Naive B cell (primary cell): Measurements from ENCODE around the gene SLC13A4. TPM values are rescaled to one million over a fixed set of nuclear protein-coding genes. Genes with fewer than 3 reads are reported as not detected.

Experiments used
- ATAC-seq, 2 donors: fragments of 150-1000 bp; cut with Tn5 transposase; 2 replicates each; pipeline ENCODE4 v1.10.0; 2021; ENCODE audit warnings: low read depth in 2 of 2, mild to moderate bottlenecking in 2 of 2, moderate library complexity in 2 of 2
- DNase-seq: peaks from one replicate; pipeline ENCODE4 v3.0.0; 2022
- H3K27ac Mint-ChIP-seq, 6 donors: one replicate each; pipeline ENCODE4 v1.8.0; 2020 to 2022; ENCODE audit warnings: mild to moderate bottlenecking in 6 of 6, mixed read lengths in 6 of 6, moderate library complexity in 5 of 6, inconsistent platforms in 2 of 6
- H3K27me3 Mint-ChIP-seq, 3 donors: one replicate each; pipeline ENCODE4 v1.8.0; 2021 to 2022; ENCODE audit warnings: mixed read lengths in 3 of 3, mild to moderate bottlenecking in 1 of 3
- H3K36me3 Mint-ChIP-seq, 2 donors: one replicate each; pipeline ENCODE4 v1.8.0; 2020 to 2022; ENCODE audit warnings: mixed read lengths in 2 of 2, inconsistent platforms in 1 of 2, mild to moderate bottlenecking in 1 of 2
- H3K4me1 Mint-ChIP-seq, 3 donors: one replicate each; pipeline ENCODE4 v1.8.0; 2020 to 2022; ENCODE audit warnings: mixed read lengths in 3 of 3, inconsistent platforms in 1 of 3, mild to moderate bottlenecking in 1 of 3, moderate library complexity in 1 of 3
- H3K4me3 Mint-ChIP-seq, 8 donors: one replicate each; pipeline ENCODE4 v1.8.0; 2020 to 2022; ENCODE audit warnings: mild to moderate bottlenecking in 8 of 8, mixed read lengths in 8 of 8, moderate library complexity in 8 of 8, inconsistent platforms in 2 of 8
- H3K9me3 Mint-ChIP-seq, 7 donors: one replicate each; pipeline ENCODE4 v1.8.0; 2020 to 2022; ENCODE audit warnings: mixed read lengths in 7 of 7, mild to moderate bottlenecking in 5 of 7, inconsistent platforms in 2 of 7, moderate library complexity in 1 of 7
- polyA plus RNA-seq, 6 donors: library from polyadenylated mRNA; unstranded; fragments of 300-500 nt; fragmentation: Illumina TruSeq; gene quantifications; one replicate each; pipeline ENCODE4 v1.2.3, GENCODE V29; 2021; ENCODE audit warnings: low read depth in 6 of 6

The SLC13A4 gene
- polyA plus RNA-seq, 6 donors from 2014 or later, result 0.05 to 0.43 (median 0.24) TPM; not detected in 3

GRCh38 chr7:135721198-135721820 lies 6.7 kb downstream of the SLC13A4 start:
- ATAC-seq, result no peak
- Mint-ChIP-seq H3K36me3 (no peaks in the 10 kb centered on the region), H3K4me3 (peak overlapping the region in 1 of 8 donors; percentile 32), H3K9me3 (no peaks in the 10 kb centered on the region), H3K27me3 (peaks cover 36 to 40% (median 37%) of the 10 kb centered on the region in 3 donors), H3K27ac (no peak overlapping the region), H3K4me1 (peaks cover 0 to 4% (median 3%) of the 10 kb centered on the region in 3 donors)
- no peak for DNase-seq

GRCh38 chr7:135719688-135720087 lies 8.3 kb downstream of the SLC13A4 start:
- no peaks in the 10 kb centered on the region for H3K9me3 Mint-ChIP-seq
- H3K36me3 Mint-ChIP-seq, result no peaks in the 10 kb centered on the region
- no peak for DNase-seq
- H3K27ac Mint-ChIP-seq, result no peak overlapping the region
- ATAC-seq, result no peak
- H3K4me1 Mint-ChIP-seq, result peaks cover 0 to 4% (median 3%) of the 10 kb centered on the region in 3 donors
- H3K4me3 Mint-ChIP-seq, result no peak overlapping the region
- peaks cover 30 to 40% (median 36%) of the 10 kb centered on the region in 3 donors for H3K27me3 Mint-ChIP-seq

- Mint-ChIP-seq H3K9me3 (no peaks in the 10 kb centered on the region), H3K4me3 (no peak overlapping the region), H3K27me3 (peaks cover 27 to 36% (median 36%) of the 10 kb centered on the region in 3 donors), H3K36me3 (no peaks in the 10 kb centered on the region), H3K27ac (no peak overlapping the region), H3K4me1 (peaks cover 0 to 4% (median 3%) of the 10 kb centered on the region in 3 donors)
- DNase-seq (no peak), ATAC-seq (no peak)
These were observed 9.1 kb downstream of the SLC13A4 start for GRCh38 chr7:135718794-135719437.

GRCh38 chr7:135718219-135718618 lies 9.8 kb downstream of the SLC13A4 start:
- DNase-seq, result no peak
- Mint-ChIP-seq H3K36me3 (no peaks in the 10 kb centered on the region), H3K4me1 (peaks cover 0 to 4% (median 3%) of the 10 kb centered on the region in 3 donors), H3K9me3 (no peaks in the 10 kb centered on the region), H3K4me3 (no peak overlapping the region), H3K27me3 (peaks cover 22 to 36% (median 29%) of the 10 kb centered on the region in 3 donors), H3K27ac (peak overlapping the region in 1 of 6 donors; percentile 1)
- ATAC-seq, result no peak

- Mint-ChIP-seq H3K27me3 (peaks cover 22 to 31% (median 29%) of the 10 kb centered on the region in 3 donors), H3K4me3 (no peak overlapping the region), H3K4me1 (peaks cover 0 to 4% (median 3%) of the 10 kb centered on the region in 3 donors), H3K27ac (no peak overlapping the region), H3K36me3 (no peaks in the 10 kb centered on the region), H3K9me3 (no peaks in the 10 kb centered on the region)
- DNase-seq, result no peak
- no peak for ATAC-seq
These were observed 10.3 kb downstream of the SLC13A4 start for GRCh38 chr7:135717693-135718092.

DNA sequence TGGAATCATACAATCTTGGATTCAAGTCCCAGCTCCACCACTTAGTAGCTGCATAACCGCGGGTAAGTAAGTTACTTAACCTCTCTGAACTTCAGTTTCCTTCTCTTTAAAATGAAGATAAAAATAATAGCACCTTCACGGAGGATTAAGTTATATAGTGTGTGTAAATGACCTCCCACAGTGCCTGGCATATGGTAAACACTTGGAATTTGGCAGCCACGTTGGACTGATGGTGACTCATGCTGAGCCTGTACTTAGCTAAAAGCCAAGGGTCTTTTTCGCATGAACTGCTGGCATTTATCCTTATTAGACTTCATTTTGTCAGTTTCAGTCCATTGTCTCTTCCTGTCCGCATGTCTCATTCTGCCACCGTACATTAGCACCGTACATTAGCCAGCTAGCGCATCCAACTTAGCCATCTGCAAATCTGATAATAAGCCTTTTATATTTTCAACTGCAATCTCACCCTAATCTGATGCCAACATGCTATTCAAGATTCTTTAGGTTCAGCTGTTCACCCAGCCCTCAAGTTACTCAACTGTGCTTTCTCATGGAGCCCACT lies 11.2 kb downstream of the SLC13A4 start:
- H3K36me3 Mint-ChIP-seq, result no peaks in the 10 kb centered on the region
- no peak overlapping the region for H3K4me3 Mint-ChIP-seq
- ATAC-seq, result no peak
- no peak overlapping the region for H3K27ac Mint-ChIP-seq
- H3K4me1 Mint-ChIP-seq, result peaks cover 0 to 4% (median 3%) of the 10 kb centered on the region in 3 donors
- H3K9me3 Mint-ChIP-seq, result no peaks in the 10 kb centered on the region
- peaks cover 19 to 31% (median 29%) of the 10 kb centered on the region in 3 donors for H3K27me3 Mint-ChIP-seq
- DNase-seq, result no peak

- H3K4me1 Mint-ChIP-seq, result peaks cover 0 to 4% (median 3%) of the 10 kb centered on the region in 3 donors
These were observed 12.3 kb downstream of the SLC13A4 start for GRCh38 chr7:135715673-135716072.

GRCh38 chr7:135715055-135715522 lies 12.9 kb downstream of the SLC13A4 start:
- DNase-seq (no peak), ATAC-seq (no peak)
- Mint-ChIP-seq H3K27ac (no peak overlapping the region), H3K4me3 (no peak overlapping the region), H3K36me3 (no peaks in the 10 kb centered on the region), H3K27me3 (peaks cover 7 to 23% (median 17%) of the 10 kb centered on the region in 3 donors), H3K4me1 (peaks cover 0 to 4% (median 3%) of the 10 kb centered on the region in 3 donors), H3K9me3 (no peaks in the 10 kb centered on the region)

More at GRCh38 chr7:135715673-135716072, 12.3 kb downstream of the SLC13A4 start:
- Mint-ChIP-seq H3K9me3 (no peaks in the 10 kb centered on the region), H3K27ac (no peak overlapping the region), H3K4me3 (no peak overlapping the region), H3K36me3 (no peaks in the 10 kb centered on the region), H3K27me3 (peaks cover 8 to 28% (median 21%) of the 10 kb centered on the region in 3 donors)
- ATAC-seq (no peak), DNase-seq (no peak)

- DNase-seq, result no peak
- peaks cover 0 to under 1% (median under 1%) of the 10 kb centered on the region in 3 donors for H3K4me1 Mint-ChIP-seq
- H3K27ac Mint-ChIP-seq, result peak overlapping the region in 1 of 6 donors; percentile 16
- H3K4me3 Mint-ChIP-seq, result no peak overlapping the region
- H3K27me3 Mint-ChIP-seq, result peaks cover 7 to 18% (median 12%) of the 10 kb centered on the region in 3 donors
- no peak for ATAC-seq
- H3K9me3 Mint-ChIP-seq, result no peaks in the 10 kb centered on the region
- H3K36me3 Mint-ChIP-seq, result no peaks in the 10 kb centered on the region
These were observed 13.4 kb downstream of the SLC13A4 start for GRCh38 chr7:135714534-135715009.

GRCh38 chr7:135713836-135714470 lies 14.0 kb downstream of the SLC13A4 start:
- no peak for ATAC-seq
- no peak for DNase-seq
- H3K36me3 Mint-ChIP-seq, result no peaks in the 10 kb centered on the region
- peaks cover 7 to 12% (median 9%) of the 10 kb centered on the region in 3 donors for H3K27me3 Mint-ChIP-seq
- H3K9me3 Mint-ChIP-seq, result no peaks in the 10 kb centered on the region
- peak overlapping the region in 1 of 6 donors; percentile 16 for H3K27ac Mint-ChIP-seq
- no peaks in the 10 kb centered on the region for H3K4me1 Mint-ChIP-seq
- peak overlapping the region in 1 of 8 donors; percentile 9 for H3K4me3 Mint-ChIP-seq

GRCh38 chr7:135712796-135713195 lies 15.2 kb downstream of the SLC13A4 start:
- H3K27me3 Mint-ChIP-seq, result peaks cover 0 to under 1% (median under 1%) of the 10 kb centered on the region in 3 donors
- H3K4me1 Mint-ChIP-seq, result no peaks in the 10 kb centered on the region
- no peaks in the 10 kb centered on the region for H3K36me3 Mint-ChIP-seq
- H3K27ac Mint-ChIP-seq, result no peak overlapping the region
- DNase-seq (no peak), ATAC-seq (no peak)
- peak overlapping the region in 1 of 8 donors; percentile 65 for H3K4me3 Mint-ChIP-seq
- no peaks in the 10 kb centered on the region for H3K9me3 Mint-ChIP-seq

GRCh38 chr7:135712182-135712782 lies 15.7 kb downstream of the SLC13A4 start:
- Mint-ChIP-seq H3K4me1 (no peaks in the 10 kb centered on the region), H3K9me3 (no peaks in the 10 kb centered on the region), H3K36me3 (no peaks in the 10 kb centered on the region), H3K27ac (peak overlapping the region in 2 of 6 donors; percentile 53 to 56), H3K4me3 (no peak overlapping the region), H3K27me3 (no peaks in the 10 kb centered on the region)
- DNase-seq, result no peak
- ATAC-seq, result no peak

DNA sequence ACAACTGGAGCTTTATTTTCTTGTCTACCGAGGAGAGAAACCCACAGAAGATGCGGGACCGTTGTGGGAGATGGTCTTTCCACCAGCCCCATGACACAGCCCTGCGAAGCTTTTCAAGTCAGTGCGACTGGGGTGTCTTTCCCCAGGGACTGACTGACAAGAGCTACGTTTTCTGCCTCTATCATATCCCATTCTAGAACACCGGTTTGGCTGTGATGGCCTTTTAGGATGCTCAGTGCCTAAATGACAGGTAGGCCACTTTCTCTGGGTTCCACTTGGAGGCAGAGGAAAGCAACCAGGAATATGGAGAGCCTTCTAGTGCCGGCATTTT lies 16.9 kb downstream of the SLC13A4 start:
- Mint-ChIP-seq H3K36me3 (no peaks in the 10 kb centered on the region), H3K27ac (no peak overlapping the region), H3K4me3 (no peak overlapping the region), H3K27me3 (no peaks in the 10 kb centered on the region), H3K4me1 (no peaks in the 10 kb centered on the region), H3K9me3 (no peaks in the 10 kb centered on the region)
- ATAC-seq (no peak), DNase-seq (no peak)
